Stomach smooth muscle (tissue), 2 donors: ENCODE measurements around the gene SYNGR3.
A peak's percentile ranks its signal among the peaks of the same experiment; 100 is the strongest.

Experiments used
- H3K27ac ChIP-seq: one replicate; pipeline ENCODE4 v1.7.0; 2013; ENCODE audit warnings: mild to moderate bottlenecking, low read length, inconsistent platforms
- H3K27me3 ChIP-seq, 2 donors: one replicate each; pipeline ENCODE4 v1.7.0; 2013; ENCODE audit warnings: low read length in 2 of 2; ENCODE audit not compliant: insufficient read depth in 2 of 2, control insufficient read depth in 1 of 2
- H3K36me3 ChIP-seq, 2 donors: one replicate each; pipeline ENCODE4 v1.7.0; 2013; ENCODE audit warnings: low read length in 2 of 2; ENCODE audit not compliant: control insufficient read depth in 2 of 2, insufficient read depth in 2 of 2
- H3K4me1 ChIP-seq: one replicate; pipeline ENCODE4 v1.7.0; 2013; ENCODE audit warnings: low read length; ENCODE audit not compliant: control insufficient read depth, insufficient read depth
- H3K4me3 ChIP-seq, 2 donors: one replicate each; pipeline ENCODE4 v1.7.0; 2013; ENCODE audit warnings: low read length in 2 of 2
- H3K9ac ChIP-seq, 2 donors: one replicate each; pipeline ENCODE4 v1.7.0; 2013; ENCODE audit warnings: low read length in 2 of 2, mild to moderate bottlenecking in 1 of 2
- H3K9me3 ChIP-seq, 2 donors: one replicate each; pipeline ENCODE4 v1.7.0; 2013; ENCODE audit warnings: low read length in 2 of 2; ENCODE audit not compliant: control insufficient read depth in 2 of 2
- donor health status: healthy.
- donor health status: Pancreatic carcinoma.

SYNGR3 gene

DNA sequence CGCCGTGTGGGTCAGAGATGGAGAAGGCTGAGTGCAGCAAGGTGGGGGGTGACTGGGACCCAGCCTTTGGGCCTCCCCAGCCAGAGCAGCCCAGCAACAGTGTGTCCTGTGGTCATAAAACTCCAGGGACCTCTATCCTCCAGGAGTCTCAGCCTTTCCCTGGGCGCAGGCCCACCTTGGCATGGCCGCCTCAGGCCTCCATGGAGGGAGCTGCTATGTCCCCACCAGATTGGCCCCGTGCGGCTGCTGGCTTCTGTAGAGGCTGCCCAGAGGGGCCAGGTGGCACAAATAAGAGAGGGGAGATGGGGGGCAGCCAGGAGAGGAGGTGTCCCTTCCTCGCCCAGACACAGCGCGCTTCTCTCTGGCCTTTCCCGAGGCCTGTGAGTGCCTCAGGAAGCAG lies 2.6 kb upstream of the SYNGR3 start:
- no peak overlapping the region for H3K9ac ChIP-seq
- H3K27me3 ChIP-seq = peaks cover 32% of the 10 kb centered on the region in 2 donors
- H3K36me3 ChIP-seq = peaks cover 11 to 16% of the 10 kb centered on the region in 2 donors
- H3K27ac ChIP-seq = no peak overlapping the region
- no peaks in the 10 kb centered on the region for H3K9me3 ChIP-seq
- no peak overlapping the region for H3K4me3 ChIP-seq
- peaks cover 39% of the 10 kb centered on the region for H3K4me1 ChIP-seq

GRCh38 chr16:1990101-1990350 lies 256 bp downstream of the SYNGR3 start:
- no peak overlapping the region for H3K4me3 ChIP-seq
- no peak overlapping the region for H3K27ac ChIP-seq
- H3K4me1 ChIP-seq = peaks cover 28% of the 10 kb centered on the region
- H3K9ac ChIP-seq = no peak overlapping the region
- peaks cover 11 to 16% of the 10 kb centered on the region in 2 donors for H3K36me3 ChIP-seq
- H3K9me3 ChIP-seq = no peaks in the 10 kb centered on the region
- peaks cover 27 to 29% of the 10 kb centered on the region in 2 donors for H3K27me3 ChIP-seq

GRCh38 chr16:1990351-1991134 lies 773 bp downstream of the SYNGR3 start:
- Histone ChIP-seq H3K27ac (no peak overlapping the region), H3K9me3 (no peaks in the 10 kb centered on the region), H3K4me3 (no peak overlapping the region), H3K27me3 (peaks cover 27 to 29% of the 10 kb centered on the region in 2 donors), H3K36me3 (peaks cover 11 to 15% of the 10 kb centered on the region in 2 donors), H3K9ac (no peak overlapping the region), H3K4me1 (peaks cover 23% of the 10 kb centered on the region)

- peaks cover 6 to 9% of the 10 kb centered on the region in 2 donors for H3K36me3 ChIP-seq
- no peak overlapping the region for H3K27ac ChIP-seq
- H3K4me3 ChIP-seq = no peak overlapping the region
- H3K9ac ChIP-seq = no peak overlapping the region
- no peaks in the 10 kb centered on the region for H3K9me3 ChIP-seq
- H3K4me1 ChIP-seq = peaks cover 22% of the 10 kb centered on the region
- peaks cover 27 to 29% of the 10 kb centered on the region in 2 donors for H3K27me3 ChIP-seq
Measured at GRCh38 chr16:1991135-1991551, 1.4 kb downstream of the SYNGR3 start.

DNA sequence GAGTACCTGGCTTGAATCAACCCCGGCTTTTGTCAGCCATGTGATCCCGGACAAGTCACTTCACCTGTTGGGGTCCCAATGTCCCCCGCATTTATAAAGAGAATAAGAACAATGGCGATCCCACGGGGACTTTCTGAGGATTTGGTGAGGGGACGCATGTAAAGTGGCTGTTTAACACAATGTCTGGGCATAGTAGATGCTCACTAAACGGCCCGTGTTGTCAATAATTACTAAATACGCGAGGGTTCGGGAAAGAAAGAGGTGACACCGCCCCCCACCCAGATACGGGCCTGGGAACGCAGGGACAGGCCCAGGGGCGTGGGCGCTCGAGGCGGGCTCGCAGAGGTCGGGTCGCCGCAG lies 1.8 kb downstream of the SYNGR3 start:
- H3K27me3 ChIP-seq = peaks cover 27 to 29% of the 10 kb centered on the region in 2 donors
- no peaks in the 10 kb centered on the region for H3K9me3 ChIP-seq
- no peak overlapping the region for H3K27ac ChIP-seq
- H3K4me1 ChIP-seq = peaks cover 22% of the 10 kb centered on the region
- peak overlapping the region in 1 of 2 donors; percentile 60 for H3K4me3 ChIP-seq
- no peak overlapping the region for H3K9ac ChIP-seq
- peaks cover 2 to 5% of the 10 kb centered on the region in 2 donors for H3K36me3 ChIP-seq

- Histone ChIP-seq H3K36me3 (peaks cover 0 to 2% of the 10 kb centered on the region in 2 donors), H3K4me3 (peak overlapping the region; percentile 40 to 60), H3K4me1 (peaks cover 22% of the 10 kb centered on the region), H3K27me3 (peaks cover 27 to 29% of the 10 kb centered on the region in 2 donors), H3K27ac (no peak overlapping the region), H3K9me3 (no peaks in the 10 kb centered on the region), H3K9ac (no peak overlapping the region)
Measured at GRCh38 chr16:1991948-1992703, 2.4 kb downstream of the SYNGR3 start.

- Histone ChIP-seq H3K36me3 (peaks cover 0 to 3% of the 10 kb centered on the region in 2 donors), H3K4me1 (peaks cover 22% of the 10 kb centered on the region), H3K27me3 (peaks cover 27 to 29% of the 10 kb centered on the region in 2 donors), H3K4me3 (no peak overlapping the region), H3K9me3 (no peaks in the 10 kb centered on the region), H3K27ac (no peak overlapping the region), H3K9ac (no peak overlapping the region)
Measured at GRCh38 chr16:1992704-1993317, 3.0 kb downstream of the SYNGR3 start.

DNA sequence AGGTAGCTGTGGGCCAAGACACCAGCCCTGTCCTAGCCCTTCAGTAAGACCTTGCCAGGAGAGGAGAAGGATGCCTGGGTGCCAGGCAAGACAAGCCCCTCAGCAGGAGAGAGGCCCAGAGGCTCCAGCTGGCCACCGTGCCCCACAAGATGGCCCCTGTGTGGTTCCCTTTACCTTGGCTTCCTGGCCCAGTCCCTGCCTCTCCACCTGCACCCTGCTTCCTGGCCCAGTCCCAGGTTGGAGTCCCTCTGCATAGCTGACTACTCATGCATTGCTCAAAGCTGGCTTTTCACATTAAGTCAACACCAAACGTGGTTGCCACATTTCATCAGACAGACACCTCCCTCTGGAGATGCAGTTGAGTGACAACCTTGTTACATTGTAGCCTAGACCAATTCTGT lies 4.0 kb downstream of the SYNGR3 start:
- peaks cover 23 to 26% of the 10 kb centered on the region in 2 donors for H3K27me3 ChIP-seq
- H3K9me3 ChIP-seq = no peaks in the 10 kb centered on the region
- H3K9ac ChIP-seq = no peak overlapping the region
- no peak overlapping the region for H3K4me3 ChIP-seq
- H3K36me3 ChIP-seq = peaks cover 0 to 6% of the 10 kb centered on the region in 2 donors
- no peak overlapping the region for H3K27ac ChIP-seq
- H3K4me1 ChIP-seq = peaks cover 22% of the 10 kb centered on the region

DNA sequence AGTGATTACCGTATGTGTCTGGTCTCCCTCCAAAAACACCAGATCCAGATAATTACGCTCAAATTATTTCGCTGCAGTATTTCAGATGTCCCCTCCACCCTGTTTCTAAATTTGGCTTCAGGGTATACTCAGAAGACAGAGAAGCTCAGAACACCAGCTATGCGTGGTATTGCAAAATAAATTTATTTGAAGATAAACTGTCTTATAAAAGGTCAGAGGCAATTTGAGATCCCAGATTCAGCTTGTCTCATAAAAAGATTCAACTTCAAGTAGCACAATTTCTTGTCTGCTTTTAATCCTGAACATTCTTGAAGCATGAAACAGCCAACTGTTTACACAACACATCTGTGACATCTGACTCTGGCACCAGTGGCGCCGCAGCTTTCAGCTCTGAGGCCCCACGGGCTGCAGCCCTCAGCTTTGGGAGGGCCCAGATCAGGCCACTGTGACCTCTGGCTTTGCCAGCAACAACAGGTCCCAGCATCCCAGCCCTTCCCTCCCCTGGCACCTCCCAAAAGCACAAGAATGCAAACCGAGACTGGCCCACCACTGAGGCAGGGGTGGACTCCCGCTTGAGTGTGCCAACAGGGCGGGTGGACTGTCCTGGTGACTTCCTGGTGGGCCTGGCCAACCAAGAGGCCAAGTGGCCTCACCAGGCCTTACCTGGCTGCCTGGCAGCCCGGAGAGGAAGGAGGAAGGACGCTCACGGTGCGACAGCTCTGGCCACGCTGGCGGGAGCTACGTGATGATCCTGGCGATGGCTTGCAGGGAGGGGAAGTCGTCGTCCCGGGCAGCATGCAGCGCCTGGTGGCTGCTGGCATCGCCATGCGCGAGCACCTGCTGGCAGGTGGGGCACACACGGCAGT lies 8.0 kb downstream of the SYNGR3 start:
- no peak overlapping the region for H3K27ac ChIP-seq
- H3K9me3 ChIP-seq = no peaks in the 10 kb centered on the region
- peaks cover 23 to 27% of the 10 kb centered on the region in 2 donors for H3K36me3 ChIP-seq

DNA sequence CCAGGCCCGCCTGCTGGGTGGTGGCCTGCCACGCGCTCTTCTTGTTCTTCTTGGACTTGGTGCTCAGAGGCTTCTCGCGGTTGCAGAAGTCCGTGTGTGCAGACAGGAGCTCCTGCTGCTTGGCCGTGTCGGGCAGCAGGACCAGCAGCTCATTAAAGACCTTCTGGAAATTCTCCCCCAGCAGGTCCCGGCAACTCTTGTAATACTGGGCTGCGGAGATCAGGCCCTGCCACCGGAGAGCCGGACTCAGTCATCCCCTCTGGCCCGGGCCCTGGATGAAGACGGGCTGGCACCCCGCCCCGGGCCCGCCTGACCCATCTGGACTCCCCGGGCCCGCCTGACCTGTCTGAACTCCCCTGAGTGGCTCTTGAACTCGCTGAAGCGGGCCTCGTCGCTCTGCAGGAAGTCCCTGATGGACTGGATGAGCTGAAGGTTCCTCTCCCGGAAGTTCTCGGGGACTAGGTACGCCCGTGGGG lies 8.6 kb downstream of the SYNGR3 start:
- peaks cover 2% of the 10 kb centered on the region for H3K4me1 ChIP-seq
- no peaks in the 10 kb centered on the region for H3K9me3 ChIP-seq
- H3K36me3 ChIP-seq = peaks cover 23 to 27% of the 10 kb centered on the region in 2 donors
- H3K9ac ChIP-seq = no peak overlapping the region
- H3K4me3 ChIP-seq = no peak overlapping the region
- H3K27ac ChIP-seq = no peak overlapping the region
- no peaks in the 10 kb centered on the region for H3K27me3 ChIP-seq

More for the DNA sequence above, 8.0 kb downstream of the SYNGR3 start:
- Histone ChIP-seq H3K4me3 (no peak overlapping the region), H3K9ac (no peak overlapping the region), H3K4me1 (no peaks in the 10 kb centered on the region), H3K27me3 (no peaks in the 10 kb centered on the region)
